GM18519 (cell line): ENCODE results near the gene GYPB.
"Not testable (repeated sequence)": the region's sequence is repeated elsewhere in the genome, so short reads cannot be mapped to it uniquely, and the experiment has no call there.

Source experiments
- ATAC-seq: cut with Tn5 transposase; IDR thresholded peaks from one replicate; pipeline ENCODE4 v1.9.1; 2021; ENCODE audit warnings: mild to moderate bottlenecking, moderate library complexity; ENCODE audit not compliant: unreplicated experiment, low FRiP score

Gene GYPB

GRCh38 chr4:144019277-144019676 is at the start of gene GYPB:
GYPB (minus strand) TSS chr4:144019380; CDS start chr4:144019287, 93 bp downstream.
- not testable (repeated sequence) for ATAC-seq

DNA sequence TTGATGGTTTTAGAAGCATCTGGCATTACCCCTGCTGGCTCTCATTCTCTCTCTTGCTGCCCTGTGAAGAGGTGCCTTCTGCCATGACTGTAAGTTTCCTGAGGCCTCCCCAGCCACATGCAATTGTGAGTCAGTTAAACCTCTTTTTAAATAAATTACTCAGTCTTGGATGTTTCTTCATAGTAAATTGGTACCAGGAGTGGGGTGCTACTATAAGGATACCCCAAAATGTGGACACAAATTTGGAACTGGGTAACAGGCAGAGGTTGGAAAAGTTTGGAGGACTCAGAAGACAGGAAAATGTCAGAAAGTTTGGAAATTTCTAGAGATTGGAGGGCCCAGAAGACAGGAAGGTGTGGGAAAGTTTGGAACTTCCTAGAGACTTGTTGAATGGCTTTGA is 42.4 kb upstream of the GYPB start:
- ATAC-seq: not testable (repeated sequence)

- ATAC-seq: not testable (repeated sequence)
Observed at GRCh38 chr4:144060234-144060859, 41.2 kb upstream of the GYPB start.

- no peak for ATAC-seq
Observed at GRCh38 chr4:144056800-144057199, 37.6 kb upstream of the GYPB start.

DNA sequence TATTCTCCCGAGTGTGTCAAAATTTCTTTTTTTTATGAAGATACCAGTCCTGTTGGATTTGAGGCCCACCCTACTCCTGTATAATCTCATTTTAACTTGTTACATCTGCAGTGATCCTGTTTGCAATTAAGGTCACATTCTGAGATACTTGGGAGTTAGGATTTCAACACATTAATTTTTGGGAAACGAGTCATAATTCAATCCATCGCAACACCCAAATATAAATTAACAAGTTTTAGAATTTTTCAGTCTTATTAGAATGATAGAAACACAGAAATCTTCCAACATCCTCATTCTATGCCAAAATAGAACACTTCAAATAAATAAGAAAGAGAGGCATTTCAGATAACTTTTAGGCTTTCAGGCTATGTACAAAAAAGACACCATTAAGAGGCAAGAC is 36.2 kb upstream of the GYPB start:
- not testable (repeated sequence) for ATAC-seq

DNA sequence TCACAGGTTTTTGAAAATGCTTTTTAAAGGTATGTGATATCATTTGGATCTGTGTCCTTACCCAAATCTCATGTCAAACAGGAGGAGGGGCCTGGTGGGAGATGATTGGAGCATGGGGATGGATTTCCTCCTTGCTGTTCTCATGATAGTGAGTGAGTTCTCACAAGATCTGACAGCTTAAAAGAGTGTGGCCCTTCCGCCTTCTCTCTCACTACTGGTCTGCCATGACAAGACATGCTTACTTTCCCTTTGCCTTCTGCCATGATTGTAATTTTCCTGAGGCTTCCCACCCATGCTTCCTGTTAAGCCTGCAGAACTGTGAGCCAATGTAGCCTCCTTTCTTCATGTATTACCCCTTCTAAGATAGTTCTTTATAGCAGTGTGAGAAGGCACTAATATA is 32.3 kb upstream of the GYPB start:
- not testable (repeated sequence) for ATAC-seq

DNA sequence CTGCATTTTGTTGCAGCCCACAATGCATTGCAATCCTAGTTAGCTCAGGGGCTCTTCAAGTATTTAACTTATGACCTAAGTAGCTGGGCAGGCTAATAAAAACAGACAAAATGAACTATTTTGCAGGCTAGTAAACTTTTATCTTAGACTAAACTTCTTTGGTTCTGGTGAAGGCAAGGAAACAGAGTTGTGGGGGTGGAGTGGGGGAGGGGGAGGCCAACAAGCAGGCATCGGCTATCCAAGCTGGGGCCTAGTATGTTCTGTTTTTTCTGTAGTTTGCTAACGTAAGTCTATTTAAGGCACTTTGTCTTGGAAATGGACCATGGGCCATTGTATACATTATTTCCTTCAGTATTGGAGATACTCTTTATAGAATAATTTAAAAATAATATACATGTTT is 31.5 kb upstream of the GYPB start:
- not testable (repeated sequence) for ATAC-seq

DNA sequence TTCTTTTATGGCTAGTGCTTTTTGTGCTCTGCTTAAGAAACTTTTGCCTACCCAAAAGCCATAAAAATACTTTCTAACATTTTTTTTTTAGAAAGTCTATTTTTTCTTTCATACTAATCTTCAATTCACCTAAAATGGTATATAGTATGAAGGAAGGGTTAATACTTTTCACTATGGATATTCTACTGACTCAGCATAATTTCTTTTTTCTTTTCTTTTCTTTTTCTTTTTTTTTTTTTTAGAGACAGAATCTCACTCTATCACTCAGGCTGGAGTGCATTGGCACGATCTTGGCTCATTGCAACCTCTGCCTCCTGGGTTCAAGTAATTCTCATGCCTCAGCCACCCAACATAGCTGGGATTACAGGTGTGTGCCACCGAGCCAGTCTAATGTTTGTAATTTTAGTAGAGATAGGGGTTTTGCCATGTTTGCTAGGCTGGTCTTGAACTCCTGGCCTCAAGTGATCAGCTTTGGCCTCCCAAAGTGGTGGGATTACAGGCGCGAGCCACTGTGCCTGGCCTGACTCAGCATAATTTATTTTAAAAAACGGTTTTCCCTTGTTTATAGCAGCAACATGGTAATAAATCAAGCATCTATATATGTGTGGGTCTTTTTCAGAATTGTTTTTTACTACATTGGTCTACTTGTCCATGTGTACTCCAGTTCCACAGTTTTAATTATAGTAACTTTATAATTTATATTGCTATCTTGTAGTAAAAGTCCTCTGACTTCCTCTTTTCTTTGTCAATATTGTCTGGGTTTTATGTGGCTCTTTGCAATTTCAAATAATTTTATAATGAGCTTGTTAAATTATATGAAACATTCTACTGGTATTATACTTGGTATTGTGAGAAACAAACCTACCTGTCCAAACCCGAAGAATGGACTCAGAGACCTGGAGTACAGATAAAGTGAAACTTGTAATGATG is 30.6 kb upstream of the GYPB start:
- ATAC-seq: not testable (repeated sequence)

GRCh38 chr4:144044936-144045335 is 25.8 kb upstream of the GYPB start:
- not testable (repeated sequence) for ATAC-seq

GRCh38 chr4:144032580-144032979 is 13.4 kb upstream of the GYPB start:
- ATAC-seq: peak; percentile 36

GRCh38 chr4:144031875-144032274 is 12.7 kb upstream of the GYPB start:
- ATAC-seq: not testable (repeated sequence)

DNA sequence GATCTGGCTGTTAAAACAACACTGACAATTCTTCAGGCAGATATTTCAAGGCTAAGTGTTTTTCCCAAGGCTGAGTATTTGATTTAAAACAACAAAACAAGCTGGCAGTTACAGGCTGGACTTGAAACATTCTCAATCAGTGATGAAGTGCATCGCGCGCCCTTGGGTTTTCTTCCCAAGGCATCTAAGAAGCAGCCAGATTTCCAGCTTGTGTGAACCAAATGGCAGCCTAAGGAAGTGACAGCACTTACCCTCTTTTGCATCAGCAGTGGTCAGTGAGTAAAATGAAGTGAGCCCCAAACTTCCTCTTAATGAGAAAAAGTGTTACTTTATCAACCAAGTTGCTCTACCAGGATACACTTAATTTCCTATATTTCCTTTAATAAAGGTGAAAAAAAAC is 12.2 kb upstream of the GYPB start:
- not testable (repeated sequence) for ATAC-seq

GRCh38 chr4:144030708-144031107 is 11.5 kb upstream of the GYPB start:
- not testable (repeated sequence) for ATAC-seq

- ATAC-seq: not testable (repeated sequence)
Observed at GRCh38 chr4:144026682-144027081, 7.5 kb upstream of the GYPB start.

- ATAC-seq: not testable (repeated sequence)
Observed at GRCh38 chr4:144024399-144025053, 5.3 kb upstream of the GYPB start.

DNA sequence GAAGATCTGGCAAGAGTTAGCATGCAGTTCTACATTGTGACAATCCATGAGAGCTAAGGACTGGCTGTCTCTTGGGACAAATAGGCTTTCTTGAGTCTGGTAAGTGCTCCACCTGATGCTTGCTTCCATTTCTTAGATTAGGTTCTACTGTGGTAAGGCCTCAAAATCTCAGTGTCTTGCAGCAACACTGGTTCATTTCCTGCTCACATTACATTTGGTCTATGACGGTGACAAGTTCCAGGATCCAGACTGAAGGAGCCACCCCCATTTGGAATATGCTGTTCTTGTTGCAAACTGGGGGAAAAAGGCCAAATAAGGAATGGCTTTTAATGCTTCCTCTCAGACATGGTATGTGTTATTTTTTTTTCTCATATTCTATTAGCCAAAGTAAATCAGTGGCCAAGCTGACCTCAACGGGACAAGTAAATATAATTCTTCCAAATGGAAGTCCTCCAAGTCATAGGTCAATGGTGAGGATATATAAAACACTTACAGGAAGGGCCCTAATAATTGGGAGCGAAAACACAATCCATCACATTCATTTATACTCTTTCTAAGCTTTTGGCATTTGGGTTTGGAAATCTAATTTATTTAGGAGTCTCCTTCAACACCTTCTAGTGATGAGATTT is 3.7 kb upstream of the GYPB start:
- not testable (repeated sequence) for ATAC-seq

DNA sequence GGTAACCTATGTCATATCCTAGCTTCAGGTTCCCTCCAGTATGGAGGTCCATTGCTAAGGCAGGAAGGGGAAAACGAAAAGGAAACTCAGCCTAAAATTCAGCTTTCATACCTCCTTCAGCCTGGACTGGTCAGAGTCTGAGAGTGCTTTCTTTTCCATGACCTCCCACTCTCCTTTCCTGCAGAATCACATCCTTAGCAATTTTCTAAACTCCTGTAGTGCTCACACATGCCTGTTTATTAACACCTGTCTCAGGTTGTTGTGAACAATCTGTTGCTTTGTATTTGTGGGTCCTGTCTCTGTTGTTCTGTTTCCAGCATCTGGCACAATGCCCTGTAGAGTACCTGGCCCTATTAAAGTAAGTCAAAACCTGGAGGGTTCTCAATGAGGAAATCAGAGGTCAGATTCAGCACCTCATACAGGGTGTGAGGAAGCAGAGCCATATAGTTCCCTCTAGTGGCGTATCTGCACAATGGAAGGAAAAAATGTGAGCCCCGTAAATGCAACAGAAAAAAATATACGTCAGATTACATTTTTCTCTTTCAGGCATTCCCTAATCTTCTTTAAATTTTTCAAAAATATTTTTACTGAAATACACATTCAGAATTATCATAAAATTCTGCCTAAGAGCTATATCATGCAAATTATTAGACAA is 2.3 kb upstream of the GYPB start:
- not testable (repeated sequence) for ATAC-seq

- not testable (repeated sequence) for ATAC-seq
Observed at GRCh38 chr4:144018223-144019000, 768 bp downstream of the GYPB start.

- ATAC-seq: not testable (repeated sequence)
Observed at GRCh38 chr4:144017271-144017670, 1.9 kb downstream of the GYPB start.
